ENCODE data around the gene EPS15. TPM values are rescaled to one million over a fixed set of nuclear protein-coding genes. Genes with fewer than 3 reads are reported as not detected.
A peak's percentile ranks its signal among the peaks of the same experiment; 100 is the strongest.
"Not testable (repeated sequence)": the region's sequence is repeated elsewhere in the genome, so short reads cannot be mapped to it uniquely, and the experiment has no call there.

The EPS15 gene
- total RNA-seq, 2 experiments from 2014 or later = 59.6 to 61.6 TPM

GRCh38 chr1:51439895-51440294, 79.2 kb downstream of the EPS15 start:
- Mint-ChIP-seq H3K4me1 (peaks cover 28% of the 10 kb centered on the region), H3K36me3 (ENCODE audit: low read depth) (peaks cover 31% of the 10 kb centered on the region), H3K9me3 (ENCODE audit: low read depth) (no peaks in the 10 kb centered on the region), H3K27me3 (no peaks in the 10 kb centered on the region), H3K4me3 (no peak overlapping the region), H3K27ac (no peak overlapping the region)
- no peak for DNase-seq
- ChIA-PET POLR2A (no interaction called here), CTCF (no interaction called here)
- ATAC-seq = no peak
- intact Hi-C loops (cut with DNase I, micrococcal nuclease) = no loop called here

DNA sequence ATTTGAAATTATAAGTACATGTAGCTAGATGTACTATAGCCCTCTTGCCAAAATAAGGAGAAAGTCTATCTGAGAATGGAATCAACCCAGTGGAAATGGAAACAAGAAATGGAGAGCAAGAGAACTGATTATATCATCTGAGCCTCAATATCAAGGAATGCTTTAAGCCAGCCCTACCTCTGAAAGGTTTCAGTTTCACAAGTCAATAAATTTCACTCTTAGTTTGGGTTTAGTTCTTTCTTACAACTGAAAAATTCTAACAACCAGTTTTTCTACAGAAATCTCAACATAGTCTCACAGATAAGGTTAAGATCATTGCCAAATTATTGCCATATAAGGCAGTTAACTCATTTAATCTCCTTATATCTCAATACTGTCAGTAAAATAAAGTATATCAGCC, 80.0 kb downstream of the EPS15 start:
- H3K36me3 Mint-ChIP-seq (ENCODE audit: low read depth) = peaks cover 31% of the 10 kb centered on the region
- ATAC-seq (no peak), DNase-seq (no peak)
- no peak overlapping the region for H3K27ac Mint-ChIP-seq
- H3K9me3 Mint-ChIP-seq (ENCODE audit: low read depth) = no peaks in the 10 kb centered on the region
- intact Hi-C loops (cut with DNase I, micrococcal nuclease) = no loop called here
- ChIA-PET CTCF (no interaction called here), POLR2A (interaction anchor here (0.5 kb wide), 1 partner anchor 426 kb away, joined by 5 read pairs; no protein-coding TSS in a partner anchor)
- peaks cover 28% of the 10 kb centered on the region for H3K4me1 Mint-ChIP-seq
- H3K27me3 Mint-ChIP-seq = no peaks in the 10 kb centered on the region
- no peak overlapping the region for H3K4me3 Mint-ChIP-seq

DNA sequence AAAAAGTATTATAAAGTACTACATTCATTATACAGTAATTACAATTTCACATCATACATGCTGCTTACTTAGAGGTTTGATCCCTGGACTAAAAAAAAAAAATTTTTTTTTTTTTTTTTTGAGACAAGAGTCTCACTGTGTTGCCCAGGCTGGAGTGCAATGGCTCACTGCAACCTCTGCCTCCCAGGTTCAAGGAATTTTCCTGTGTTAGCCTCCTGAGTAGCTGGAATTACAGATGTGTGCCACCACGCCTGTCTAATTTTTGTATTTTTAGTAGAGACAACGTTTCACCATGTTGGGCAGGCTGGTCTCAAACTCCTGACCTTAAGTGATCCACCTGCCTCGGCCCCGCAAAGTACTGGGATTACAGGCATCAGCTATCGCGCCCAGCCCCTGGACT, 81.7 kb downstream of the EPS15 start:
- DNase-seq; H3K9me3 Mint-ChIP-seq (ENCODE audit: low read depth); intact Hi-C loops (cut with DNase I, micrococcal nuclease); POLR2A ChIA-PET; ATAC-seq; H3K4me3 Mint-ChIP-seq; H3K27ac Mint-ChIP-seq; H3K27me3 Mint-ChIP-seq: not testable (repeated sequence)
- peaks cover 31% of the 10 kb centered on the region for H3K36me3 Mint-ChIP-seq (ENCODE audit: low read depth)
- H3K4me1 Mint-ChIP-seq = peaks cover 28% of the 10 kb centered on the region
- CTCF ChIA-PET = interaction anchor here (0.7 to 1.1 kb wide), 2 partner anchors 10 to 131 kb away, joined by 3 read pairs; no protein-coding TSS in a partner anchor

DNA sequence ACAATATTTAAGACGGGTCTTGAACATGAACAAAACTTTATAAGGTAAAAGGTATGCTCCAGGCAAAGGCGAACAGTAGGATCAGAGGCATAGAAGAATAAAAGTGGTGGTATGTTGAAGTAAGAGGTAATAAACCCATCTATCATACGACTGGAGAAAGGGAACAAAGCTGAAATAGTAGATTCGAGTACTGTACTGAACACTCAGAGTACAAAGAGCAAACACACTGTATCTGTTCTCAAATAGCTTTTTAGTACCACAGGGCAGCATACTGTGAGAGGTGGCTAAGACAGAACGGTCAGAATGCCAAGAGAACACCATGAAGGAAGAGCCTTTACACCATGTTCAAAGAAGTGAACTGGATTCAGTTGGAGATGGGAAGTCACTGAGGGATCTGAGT, 83.2 kb downstream of the EPS15 start:
- no peaks in the 10 kb centered on the region for H3K9me3 Mint-ChIP-seq (ENCODE audit: low read depth)
- no peak for ATAC-seq
- intact Hi-C loops (cut with DNase I, micrococcal nuclease) = no loop called here
- no peak overlapping the region for H3K4me3 Mint-ChIP-seq
- no peak overlapping the region for H3K27ac Mint-ChIP-seq
- peaks cover 27% of the 10 kb centered on the region for H3K36me3 Mint-ChIP-seq (ENCODE audit: low read depth)
- ChIA-PET CTCF (interaction anchor here (1.6 kb wide), 1 partner anchor 10 kb away, joined by 3 read pairs; no protein-coding TSS in a partner anchor), POLR2A (no interaction called here)
- peaks cover 24% of the 10 kb centered on the region for H3K4me1 Mint-ChIP-seq
- no peaks in the 10 kb centered on the region for H3K27me3 Mint-ChIP-seq
- no peak for DNase-seq

GRCh38 chr1:51433972-51434510, 85.0 kb downstream of the EPS15 start:
- ATAC-seq (no peak), DNase-seq (no peak)
- peak overlapping the region; percentile 45 for H3K27ac Mint-ChIP-seq
- peaks cover 26% of the 10 kb centered on the region for H3K36me3 Mint-ChIP-seq (ENCODE audit: low read depth)
- H3K4me1 Mint-ChIP-seq = peaks cover 28% of the 10 kb centered on the region
- no peaks in the 10 kb centered on the region for H3K9me3 Mint-ChIP-seq (ENCODE audit: low read depth)
- POLR2A ChIA-PET = no interaction called here
- no peaks in the 10 kb centered on the region for H3K27me3 Mint-ChIP-seq
- intact Hi-C loops (cut with DNase I, micrococcal nuclease) = loop anchor here in 1 of 2 experiments (5.0 kb wide), 1 partner anchor 83 kb away; the partner anchor contains the start of gene EPS15
- no peak overlapping the region for H3K4me3 Mint-ChIP-seq
- CTCF ChIA-PET = interaction anchor here (0.8 to 1.2 kb wide), 2 partner anchors 11 to 27 kb away, joined by 3 to 5 read pairs; no protein-coding TSS in a partner anchor

- ATAC-seq (no peak), DNase-seq (no peak)
- intact Hi-C loops (cut with DNase I, micrococcal nuclease) = loop anchor here in 1 of 2 experiments (5.0 kb wide), 1 partner anchor 84 kb away; the partner anchor contains the start of gene EPS15
- POLR2A ChIA-PET = no interaction called here
- no peaks in the 10 kb centered on the region for H3K27me3 Mint-ChIP-seq
- H3K27ac Mint-ChIP-seq = peak overlapping the region; percentile 45
- H3K4me3 Mint-ChIP-seq = no peak overlapping the region
- H3K4me1 Mint-ChIP-seq = peaks cover 24% of the 10 kb centered on the region
- H3K9me3 Mint-ChIP-seq (ENCODE audit: low read depth) = no peaks in the 10 kb centered on the region
- CTCF ChIA-PET = interaction anchor here (0.8 to 1.2 kb wide), 3 partner anchors 12 to 26 kb away, joined by 3 to 5 read pairs (median 4); no protein-coding TSS in a partner anchor
- peaks cover 25% of the 10 kb centered on the region for H3K36me3 Mint-ChIP-seq (ENCODE audit: low read depth)
These were observed 85.6 kb downstream of the EPS15 start for GRCh38 chr1:51433269-51433971.

- Mint-ChIP-seq H3K9me3 (ENCODE audit: low read depth) (no peaks in the 10 kb centered on the region), H3K27ac (no peak overlapping the region), H3K27me3 (no peaks in the 10 kb centered on the region), H3K36me3 (ENCODE audit: low read depth) (peaks cover 36% of the 10 kb centered on the region), H3K4me3 (no peak overlapping the region), H3K4me1 (peaks cover 24% of the 10 kb centered on the region)
- DNase-seq (no peak), ATAC-seq (no peak)
- CTCF ChIA-PET = interaction anchor here (1.0 kb wide), 1 partner anchor 11 kb away, joined by 4 read pairs; no protein-coding TSS in a partner anchor
- POLR2A ChIA-PET = no interaction called here
- intact Hi-C loops (cut with DNase I, micrococcal nuclease) = loop anchor here in 1 of 2 experiments (5.0 kb wide), 1 partner anchor 85 kb away; the partner anchor contains the start of gene EPS15
These were observed 86.9 kb downstream of the EPS15 start for GRCh38 chr1:51432146-51432545.

DNA sequence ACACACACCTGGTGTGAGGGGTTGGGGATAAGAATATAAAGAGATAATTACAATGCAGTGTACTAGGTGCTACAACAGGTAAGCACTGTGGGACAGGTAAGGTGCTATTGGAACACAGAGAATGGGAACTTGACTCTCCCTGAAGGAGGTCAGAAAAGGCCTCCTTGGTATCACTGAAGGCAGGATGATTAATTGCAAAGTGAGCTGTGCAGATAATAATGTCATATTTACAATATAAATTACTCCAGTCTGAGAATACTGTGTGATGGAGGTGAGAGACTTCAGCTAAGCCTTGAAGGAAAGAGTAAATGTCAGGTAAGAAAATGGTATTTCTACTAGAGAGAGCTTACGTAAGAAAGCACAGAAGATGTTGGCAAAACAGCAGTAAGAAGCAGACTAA, 91.6 kb downstream of the EPS15 start:
- no peak for ATAC-seq
- Mint-ChIP-seq H3K9me3 (ENCODE audit: low read depth) (no peaks in the 10 kb centered on the region), H3K27ac (no peak overlapping the region), H3K4me1 (peaks cover 15% of the 10 kb centered on the region), H3K36me3 (ENCODE audit: low read depth) (peaks cover 35% of the 10 kb centered on the region), H3K4me3 (no peak overlapping the region), H3K27me3 (no peaks in the 10 kb centered on the region)
- POLR2A ChIA-PET = interaction anchor here (0.6 kb wide), 1 partner anchor 24 kb away, joined by 3 read pairs; no protein-coding TSS in a partner anchor
- no peak for DNase-seq
- intact Hi-C loops (cut with DNase I, micrococcal nuclease) = no loop called here
- CTCF ChIA-PET = interaction anchor here (1.0 kb wide), 2 partner anchors 9 to 214 kb away, joined by 3 read pairs; no protein-coding TSS in a partner anchor

DNA sequence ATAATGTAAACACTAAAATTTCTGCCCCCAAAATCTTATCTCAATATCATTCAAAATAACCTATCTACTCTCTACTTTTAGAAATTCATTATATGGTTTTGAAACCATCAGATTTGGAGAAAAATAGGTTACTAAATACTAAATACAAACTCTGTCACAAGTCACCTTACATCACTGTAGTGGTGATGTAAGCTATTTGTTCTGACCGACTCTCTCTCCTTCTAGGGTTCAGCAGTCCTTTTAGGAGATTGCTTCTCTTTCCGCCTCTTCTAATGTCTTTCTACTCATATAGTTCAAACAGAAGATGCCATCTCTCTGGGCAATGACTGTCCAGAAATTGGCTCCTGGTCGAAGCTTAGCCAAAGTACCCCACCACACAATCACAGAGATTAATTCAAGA, 93.1 kb downstream of the EPS15 start:
- no peak overlapping the region for H3K4me3 Mint-ChIP-seq
- intact Hi-C loops (cut with DNase I, micrococcal nuclease) = no loop called here
- peaks cover 18% of the 10 kb centered on the region for H3K4me1 Mint-ChIP-seq
- peaks cover 38% of the 10 kb centered on the region for H3K36me3 Mint-ChIP-seq (ENCODE audit: low read depth)
- ChIA-PET CTCF (interaction anchor here (1.1 to 1.5 kb wide), 2 partner anchors 10 to 19 kb away, joined by 3 read pairs; no protein-coding TSS in a partner anchor), POLR2A (no interaction called here)
- no peaks in the 10 kb centered on the region for H3K9me3 Mint-ChIP-seq (ENCODE audit: low read depth)
- no peak for ATAC-seq
- H3K27ac Mint-ChIP-seq = no peak overlapping the region
- no peaks in the 10 kb centered on the region for H3K27me3 Mint-ChIP-seq
- DNase-seq = no peak

- POLR2A ChIA-PET = no interaction called here
- no peak for DNase-seq
- H3K27me3 Mint-ChIP-seq = no peaks in the 10 kb centered on the region
- no peak for ATAC-seq
- CTCF ChIA-PET = interaction anchor here (1.1 kb wide), 1 partner anchor 10 kb away, joined by 3 read pairs; no protein-coding TSS in a partner anchor
- no peaks in the 10 kb centered on the region for H3K9me3 Mint-ChIP-seq (ENCODE audit: low read depth)
- H3K36me3 Mint-ChIP-seq (ENCODE audit: low read depth) = peaks cover 43% of the 10 kb centered on the region
- no peak overlapping the region for H3K4me3 Mint-ChIP-seq
- no peak overlapping the region for H3K27ac Mint-ChIP-seq
- intact Hi-C loops (cut with DNase I, micrococcal nuclease) = no loop called here
- peaks cover 20% of the 10 kb centered on the region for H3K4me1 Mint-ChIP-seq
These were observed 93.8 kb downstream of the EPS15 start for GRCh38 chr1:51425273-51425672.

- CTCF ChIA-PET = interaction anchor here (1.6 kb wide), 1 partner anchor 30 kb away, joined by 5 read pairs; no protein-coding TSS in a partner anchor
- Mint-ChIP-seq H3K9me3 (ENCODE audit: low read depth) (no peaks in the 10 kb centered on the region), H3K4me3 (no peak overlapping the region), H3K4me1 (peaks cover 13% of the 10 kb centered on the region), H3K27ac (peak overlapping the region; percentile 34), H3K27me3 (no peaks in the 10 kb centered on the region), H3K36me3 (ENCODE audit: low read depth) (peaks cover 38% of the 10 kb centered on the region)
- DNase-seq (no peak), ATAC-seq (no peak)
- intact Hi-C loops (cut with DNase I, micrococcal nuclease) = no loop called here
- POLR2A ChIA-PET = no interaction called here
These were observed 95.8 kb downstream of the EPS15 start for GRCh38 chr1:51423073-51423821.
